Measurements from ENCODE around the gene PRKN. TPM values are rescaled to one million over a fixed set of nuclear protein-coding genes. Genes with fewer than 3 reads are reported as not detected.
"Not testable (repeated sequence)": the region's sequence is repeated elsewhere in the genome, so short reads cannot be mapped to it uniquely, and the experiment has no call there.

PRKN gene
- total RNA-seq, 1 donor from 2014 or later, result not detected

DNA sequence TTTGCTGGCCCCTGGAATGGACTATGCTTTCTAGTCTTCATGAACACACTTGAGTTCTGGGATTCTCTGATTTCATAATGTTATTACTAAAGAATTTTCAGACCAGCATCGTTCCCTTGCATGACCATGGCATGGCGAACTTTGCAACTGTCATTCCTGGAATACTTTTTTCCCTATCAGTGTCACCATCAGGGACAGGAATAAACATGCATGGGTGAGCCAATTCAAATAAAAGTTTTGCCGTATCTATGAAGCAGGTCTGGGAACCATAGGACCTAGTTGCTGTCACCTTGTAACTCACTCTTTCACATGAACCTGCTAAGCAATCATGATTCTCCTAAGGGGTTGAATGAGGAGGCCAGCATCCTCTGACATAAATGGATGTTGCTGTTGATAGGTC, 1385.5 kb downstream of the PRKN start:
- intact Hi-C loops (cut with micrococcal nuclease), result no loop called here

DNA sequence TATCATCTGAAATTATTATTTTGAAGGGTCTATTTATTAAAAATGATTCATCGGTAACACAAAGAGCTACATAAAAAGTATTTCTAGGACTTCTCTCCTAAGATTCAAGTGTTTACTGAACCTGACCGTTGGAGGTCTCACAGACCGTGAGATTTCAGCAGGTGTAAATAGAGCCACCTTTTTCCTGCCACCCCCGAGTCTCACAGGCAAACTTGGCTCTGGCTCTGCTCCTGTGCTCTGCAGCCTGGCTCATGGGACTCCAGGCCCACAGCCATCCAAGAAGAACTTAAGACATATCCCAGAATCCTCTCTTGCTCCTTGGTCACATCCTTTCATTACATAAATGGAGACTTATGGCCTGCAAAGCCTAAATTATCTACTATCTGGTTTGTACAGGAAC, 1385.9 kb downstream of the PRKN start:
- intact Hi-C loops (cut with micrococcal nuclease), result no loop called here

DNA sequence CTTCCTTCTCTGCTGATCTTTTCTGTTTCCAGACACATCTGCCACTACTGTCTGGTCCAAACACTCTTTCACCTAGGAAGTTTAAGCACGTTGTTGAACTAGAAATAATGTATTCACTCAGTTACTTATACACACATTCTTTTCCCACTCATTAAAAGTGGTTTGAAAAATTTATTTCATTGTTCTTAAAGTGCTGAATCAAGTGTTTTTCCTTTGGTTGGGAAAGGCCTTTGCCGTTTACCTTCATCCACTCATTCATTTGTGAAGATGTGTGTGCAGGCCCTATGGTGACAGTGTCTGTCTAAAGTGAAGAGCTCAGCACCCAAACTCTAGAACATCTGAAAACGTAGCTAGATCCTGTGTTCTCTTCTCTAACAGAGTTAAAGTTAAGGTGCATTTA, 1389.6 kb downstream of the PRKN start:
- intact Hi-C loops (cut with micrococcal nuclease), result no loop called here

DNA sequence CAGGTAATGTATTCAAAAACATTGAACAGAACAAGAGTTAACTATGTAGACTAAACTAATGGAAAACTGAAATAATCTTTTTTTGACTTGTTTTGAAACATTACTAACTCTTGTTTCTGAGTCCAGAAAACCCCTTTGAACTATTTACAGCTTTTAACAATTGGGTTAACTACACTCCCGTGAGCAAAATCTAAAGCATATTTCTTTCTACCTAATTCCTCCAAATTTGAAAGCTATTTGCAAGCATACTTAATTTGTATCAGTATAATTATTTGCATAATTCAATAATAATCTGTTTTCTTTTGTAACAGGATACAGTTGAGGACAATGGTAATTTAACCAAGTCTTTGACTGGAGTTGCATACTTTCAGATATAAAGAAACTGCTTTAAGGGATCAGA, 1391.1 kb downstream of the PRKN start:
- intact Hi-C loops (cut with micrococcal nuclease), result no loop called here

DNA sequence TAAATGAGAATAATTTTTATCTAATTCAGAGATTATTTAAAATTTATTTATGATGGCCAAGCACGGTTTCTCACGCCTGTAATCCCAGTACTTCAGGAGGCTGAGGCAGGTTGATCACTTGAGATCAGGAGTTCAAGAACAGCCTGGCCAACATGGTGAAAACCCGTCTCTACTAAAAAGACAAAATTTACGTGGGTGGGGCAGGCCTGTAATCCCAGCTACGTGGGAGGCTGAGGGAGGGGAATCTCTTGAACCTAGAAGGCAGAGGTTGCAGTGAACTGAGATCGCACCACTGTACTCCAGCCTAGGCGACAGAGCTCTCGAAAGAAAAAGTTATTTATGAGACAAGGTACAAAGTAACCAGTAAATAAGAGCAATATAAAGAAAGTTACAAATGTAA, 1394.2 kb downstream of the PRKN start:
- intact Hi-C loops (cut with micrococcal nuclease), result no loop called here

DNA sequence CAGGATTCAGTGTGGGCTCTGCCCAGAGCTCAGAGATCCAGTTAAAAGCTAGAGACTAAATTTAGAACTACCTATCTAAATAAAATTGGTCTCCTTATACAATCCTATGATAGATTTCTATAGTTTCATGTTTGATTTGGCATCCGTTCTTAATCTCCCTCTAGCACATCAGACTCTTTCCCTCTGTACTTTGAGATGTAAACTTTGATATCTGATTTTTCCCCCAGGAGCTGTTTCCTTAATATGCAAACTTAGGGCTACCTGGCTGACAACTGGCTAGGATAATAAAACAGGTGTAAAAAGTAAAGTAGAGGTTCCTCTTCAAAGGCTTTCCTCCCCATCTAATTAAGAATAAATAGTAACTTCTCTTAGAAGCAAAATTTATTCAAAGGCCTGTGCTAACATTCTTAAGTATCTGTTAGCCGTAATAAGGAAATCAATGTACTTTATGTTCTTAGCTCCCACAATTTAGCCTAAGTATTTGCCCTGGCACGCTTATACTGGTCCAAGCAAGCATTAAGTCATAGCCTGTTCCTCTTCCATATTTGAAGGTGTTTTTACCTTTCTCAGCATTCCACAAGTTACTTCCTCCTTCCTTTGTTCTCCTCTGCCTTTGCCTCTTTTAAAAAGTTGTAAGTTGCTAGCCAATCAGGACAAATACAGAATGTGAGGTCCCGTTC, 1396.0 kb downstream of the PRKN start:
- intact Hi-C loops (cut with micrococcal nuclease), result not testable (repeated sequence)

DNA sequence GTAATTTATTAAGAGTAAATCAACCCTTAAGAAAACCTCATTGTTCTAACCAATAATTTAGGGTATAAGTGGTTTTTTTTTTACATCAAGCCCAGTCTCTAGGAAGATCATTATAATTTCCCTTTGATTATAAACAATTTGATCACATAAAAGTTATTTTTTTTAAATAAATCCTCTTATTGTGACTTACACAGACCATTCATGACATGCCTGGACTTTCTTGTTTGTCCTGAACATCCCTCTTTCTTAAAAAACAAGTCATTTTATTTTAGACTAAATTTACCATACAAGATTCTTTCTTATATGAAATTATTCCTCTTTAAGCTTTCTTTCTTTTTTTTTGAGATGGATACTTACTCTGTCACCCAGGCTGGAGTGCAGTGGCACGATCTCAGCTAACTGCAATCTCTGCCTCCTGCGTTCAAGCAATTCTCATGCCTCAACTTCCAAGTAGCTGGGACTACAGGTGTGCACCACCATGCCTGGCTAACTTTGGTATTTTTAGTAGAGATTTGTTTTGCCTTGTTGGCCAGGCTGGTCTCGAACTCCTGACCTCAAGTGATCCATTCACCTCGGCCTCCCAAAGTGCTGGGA, 1400.1 kb downstream of the PRKN start:
- intact Hi-C loops (cut with micrococcal nuclease), result no loop called here

DNA sequence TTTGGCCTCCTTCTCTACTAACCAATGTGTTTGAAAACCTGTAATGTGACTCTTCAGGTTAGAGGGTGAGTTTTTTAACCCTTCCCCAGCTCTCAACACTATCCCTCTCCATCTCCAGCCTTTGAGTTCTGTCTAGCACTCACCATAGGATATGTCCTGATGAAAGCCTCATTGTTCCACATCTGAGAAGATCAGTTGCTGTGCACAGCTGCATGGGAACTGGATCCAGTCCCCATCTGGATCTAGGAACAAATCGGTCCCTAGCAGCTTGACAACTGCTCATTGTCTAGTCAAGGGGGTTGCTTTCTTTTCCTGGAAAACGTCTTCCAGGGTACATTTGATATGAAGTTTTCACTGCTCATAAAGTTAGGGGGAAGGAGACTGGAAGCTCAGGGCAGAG, 1408.3 kb downstream of the PRKN start:
- intact Hi-C loops (cut with micrococcal nuclease), result no loop called here

DNA sequence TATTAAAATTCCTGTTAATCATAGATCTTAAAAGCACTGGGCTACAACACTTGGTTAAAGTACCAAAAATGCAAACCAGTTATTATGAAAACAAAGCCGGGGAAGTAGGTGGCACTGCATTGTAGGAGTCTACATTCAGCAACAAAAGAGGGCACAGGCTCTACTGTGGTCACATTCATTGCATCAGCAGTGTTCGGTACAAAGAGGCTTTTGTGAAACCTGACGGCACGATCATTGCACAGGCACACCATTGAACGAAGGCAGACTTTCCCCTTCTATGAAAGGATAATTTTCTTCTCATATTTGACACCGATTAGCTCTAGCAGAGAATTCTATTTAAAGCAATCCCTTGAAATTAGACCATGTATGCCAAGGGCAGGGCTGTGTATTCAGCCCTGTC, 1409.1 kb downstream of the PRKN start:
- intact Hi-C loops (cut with micrococcal nuclease), result no loop called here

DNA sequence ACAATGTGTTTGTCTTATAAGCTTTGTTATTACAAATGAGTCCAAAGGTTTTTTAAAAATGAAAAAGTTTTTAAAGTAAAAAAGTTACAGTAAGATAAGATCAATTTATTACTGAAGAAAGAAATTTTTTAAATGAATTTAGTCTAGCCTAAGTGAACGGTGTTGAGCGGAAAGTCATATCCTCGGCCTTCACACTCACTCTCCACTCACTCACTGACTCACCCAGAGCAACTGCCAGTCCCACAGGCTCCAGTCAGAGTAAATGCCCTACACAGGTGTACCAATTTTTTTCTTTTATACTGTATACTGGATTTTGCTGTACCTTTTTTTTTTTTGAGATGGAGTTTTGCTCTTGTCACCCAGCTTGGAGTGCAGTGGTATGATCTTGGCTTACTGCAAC, 1411.0 kb downstream of the PRKN start:
- intact Hi-C loops (cut with micrococcal nuclease), result no loop called here

DNA sequence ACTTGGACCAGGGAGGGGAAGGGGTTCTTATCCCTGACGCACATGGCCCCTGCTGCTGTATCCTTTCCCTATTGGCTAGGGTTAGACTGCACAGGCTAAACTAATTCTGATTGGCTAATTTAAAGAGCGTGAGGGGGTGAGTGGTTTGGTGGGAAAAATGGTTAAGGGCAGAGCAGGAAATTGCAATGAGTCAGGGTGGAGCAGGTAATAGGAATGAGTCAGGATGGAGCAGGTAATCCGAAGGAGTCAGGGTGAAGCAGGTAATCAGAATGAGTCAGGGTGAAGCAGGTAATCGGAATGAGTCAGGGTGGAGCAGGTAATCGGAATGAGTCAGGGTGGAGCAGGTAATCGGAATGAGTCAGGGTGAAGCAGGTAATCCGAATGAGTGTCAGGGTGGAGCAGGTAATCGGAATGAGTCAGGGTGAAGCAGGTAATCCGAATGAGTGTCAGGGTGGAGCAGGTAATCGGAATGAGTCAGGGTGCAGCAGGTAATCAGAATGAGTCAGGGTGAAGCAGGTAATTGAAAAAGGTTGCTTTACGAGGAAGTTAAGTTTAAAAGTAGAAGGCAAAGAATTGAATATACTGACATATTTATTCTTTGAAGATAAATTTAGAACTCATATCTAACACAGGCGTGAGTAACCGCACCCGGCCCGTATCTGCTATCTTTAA, 1412.2 kb downstream of the PRKN start:
- intact Hi-C loops (cut with micrococcal nuclease), result not testable (repeated sequence)

DNA sequence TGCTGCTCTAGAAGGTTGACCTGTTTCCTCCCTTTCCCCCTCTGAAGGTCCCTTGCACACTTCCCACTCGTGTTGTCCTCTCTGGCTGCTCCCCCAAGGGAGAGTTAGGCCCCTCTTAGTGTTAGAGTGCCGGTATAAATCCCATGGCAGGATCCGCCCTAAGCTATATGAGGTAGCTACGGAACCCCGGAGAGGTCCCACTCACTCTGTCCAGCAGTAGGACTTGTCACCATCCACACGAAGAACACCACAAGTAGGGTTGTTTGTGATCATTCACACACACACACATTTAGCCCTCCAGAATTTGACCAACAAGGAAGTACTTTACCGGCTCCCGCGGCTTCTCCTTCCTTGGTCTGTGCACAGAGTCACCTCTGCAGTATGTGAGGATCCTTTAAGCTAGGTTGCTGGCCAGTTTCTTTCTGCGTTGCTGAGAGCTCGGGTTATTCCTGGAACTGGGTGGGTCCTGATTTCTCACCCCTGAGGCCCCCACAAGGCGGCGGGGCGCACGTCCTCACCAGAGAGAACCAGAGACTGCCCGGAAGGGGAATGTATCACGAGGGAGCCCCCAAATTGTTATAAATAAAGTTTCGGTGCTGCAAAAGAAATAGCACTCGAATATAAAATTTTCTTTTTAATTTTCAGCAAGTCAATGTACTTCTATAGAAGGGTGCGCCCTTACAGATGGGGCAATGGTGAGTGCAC, 1412.9 kb downstream of the PRKN start:
- intact Hi-C loops (cut with micrococcal nuclease), result not testable (repeated sequence)

DNA sequence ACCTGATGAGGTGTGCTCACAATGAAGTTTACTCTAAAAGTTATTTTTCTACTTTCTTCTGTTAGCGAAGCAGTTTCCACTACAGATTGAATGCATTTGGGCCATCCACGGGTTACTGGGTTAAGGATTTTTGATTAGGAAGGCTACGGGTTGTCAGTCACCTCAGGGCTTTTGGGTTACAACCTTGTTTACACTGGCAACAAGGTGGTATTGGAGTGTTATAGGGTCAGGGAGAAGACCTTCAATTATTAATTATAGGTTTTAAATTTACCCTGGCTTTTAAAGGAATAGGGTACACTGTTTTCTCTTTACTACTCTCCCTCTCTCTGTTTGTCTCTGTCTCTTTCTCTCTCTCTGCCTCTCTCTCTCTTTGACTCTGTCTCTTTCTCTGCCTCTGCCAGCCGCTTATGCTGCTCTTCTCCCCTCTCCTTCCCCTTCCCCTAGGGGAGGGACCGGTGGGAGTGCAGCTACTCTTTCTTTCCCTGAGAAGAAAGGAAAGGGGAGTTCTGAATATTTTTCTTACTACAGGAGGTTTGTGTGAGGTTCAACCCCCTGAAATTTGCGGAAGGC, 1413.5 kb downstream of the PRKN start:
- intact Hi-C loops (cut with micrococcal nuclease), result no loop called here

DNA sequence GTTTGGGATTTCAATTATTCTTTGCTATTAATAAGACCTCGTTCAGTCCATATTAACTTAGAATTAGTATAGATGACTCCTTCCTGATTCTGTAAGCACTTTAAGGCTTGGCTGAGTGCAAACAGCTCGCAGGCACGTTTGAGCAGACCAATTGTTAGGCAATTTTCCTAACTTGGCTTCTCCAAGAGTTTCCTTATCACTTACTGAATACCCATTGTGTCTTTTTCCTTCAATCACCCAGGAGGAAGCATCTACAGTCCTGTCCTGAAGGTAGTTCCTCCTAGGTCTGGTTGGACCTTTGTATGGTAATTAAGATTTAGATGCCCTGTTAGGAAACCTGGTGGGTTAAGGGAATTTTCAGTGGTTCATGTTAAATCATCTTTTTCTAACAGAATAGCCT, 1414.1 kb downstream of the PRKN start:
- intact Hi-C loops (cut with micrococcal nuclease), result not testable (repeated sequence)

DNA sequence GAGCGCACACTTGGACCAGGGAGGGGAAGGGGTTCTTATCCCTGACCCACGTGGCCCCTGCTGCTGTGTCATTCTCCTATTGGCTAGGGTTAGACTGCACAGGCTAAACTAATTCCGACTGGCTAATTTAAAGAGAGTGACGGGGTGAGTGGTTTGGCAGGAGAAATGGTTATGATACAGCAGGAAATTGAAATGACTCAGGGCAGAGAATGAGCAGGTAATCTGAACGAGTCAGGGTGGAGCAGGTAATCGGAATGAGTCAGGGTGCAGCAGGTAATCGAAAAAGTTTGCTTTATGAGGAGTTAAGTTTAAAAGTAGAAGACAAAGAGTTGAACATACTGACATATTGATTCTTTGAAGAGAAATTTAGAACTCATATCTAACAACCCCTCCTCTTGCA, 1417.8 kb downstream of the PRKN start:
- intact Hi-C loops (cut with micrococcal nuclease), result loop anchor here (1.0 kb wide), 1 partner anchor 35 kb away; the partner anchor contains the start of gene AGPAT4

DNA sequence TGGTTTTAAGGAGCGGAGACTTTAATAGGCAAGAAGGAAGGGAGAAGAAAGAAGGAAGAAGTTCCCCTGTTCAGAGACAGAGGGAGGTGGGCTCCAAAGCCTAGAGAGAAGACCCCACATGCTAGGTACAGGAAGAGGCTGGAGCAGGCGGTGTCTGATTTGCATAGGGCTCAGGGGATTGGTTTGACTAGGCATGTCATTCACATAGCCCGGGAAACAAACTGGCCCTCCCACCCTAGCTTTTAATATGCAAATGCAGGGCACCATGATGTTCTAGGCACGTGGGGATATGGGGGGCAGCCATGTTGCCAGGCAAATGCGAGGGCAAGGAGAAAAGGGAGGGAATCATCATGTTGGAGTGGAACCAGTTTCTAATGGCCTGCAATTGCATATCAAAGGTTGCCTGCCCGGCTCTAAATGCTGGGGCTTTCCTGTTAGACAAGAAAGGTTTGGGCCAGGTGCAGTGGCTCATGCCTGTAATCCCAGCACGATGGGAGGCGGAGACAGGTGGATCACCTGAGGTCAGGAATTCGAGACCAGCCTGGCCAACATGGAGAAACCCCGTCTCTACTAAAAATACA, 1419.4 kb downstream of the PRKN start:
- intact Hi-C loops (cut with micrococcal nuclease), result no loop called here

DNA sequence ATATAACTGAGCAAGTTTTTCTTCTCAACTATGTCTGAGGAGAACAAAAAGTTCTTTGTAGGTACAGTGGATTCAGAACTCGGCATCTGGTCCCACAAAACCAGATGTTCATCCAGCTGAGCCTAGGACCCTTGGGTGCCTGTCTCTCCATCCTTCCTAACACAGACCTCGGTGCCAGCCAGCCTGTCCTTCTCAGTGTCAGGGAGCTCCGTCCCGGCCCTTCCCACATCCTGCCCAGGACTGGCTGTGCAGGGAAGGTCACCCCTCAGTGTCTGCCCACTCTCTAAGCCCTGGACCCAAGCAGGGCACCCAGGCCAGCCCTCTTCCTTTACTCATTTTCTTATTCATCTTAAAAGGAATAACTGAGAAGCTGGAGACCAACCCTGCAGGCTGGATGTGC, 1421.7 kb downstream of the PRKN start:
- intact Hi-C loops (cut with micrococcal nuclease), result no loop called here

DNA sequence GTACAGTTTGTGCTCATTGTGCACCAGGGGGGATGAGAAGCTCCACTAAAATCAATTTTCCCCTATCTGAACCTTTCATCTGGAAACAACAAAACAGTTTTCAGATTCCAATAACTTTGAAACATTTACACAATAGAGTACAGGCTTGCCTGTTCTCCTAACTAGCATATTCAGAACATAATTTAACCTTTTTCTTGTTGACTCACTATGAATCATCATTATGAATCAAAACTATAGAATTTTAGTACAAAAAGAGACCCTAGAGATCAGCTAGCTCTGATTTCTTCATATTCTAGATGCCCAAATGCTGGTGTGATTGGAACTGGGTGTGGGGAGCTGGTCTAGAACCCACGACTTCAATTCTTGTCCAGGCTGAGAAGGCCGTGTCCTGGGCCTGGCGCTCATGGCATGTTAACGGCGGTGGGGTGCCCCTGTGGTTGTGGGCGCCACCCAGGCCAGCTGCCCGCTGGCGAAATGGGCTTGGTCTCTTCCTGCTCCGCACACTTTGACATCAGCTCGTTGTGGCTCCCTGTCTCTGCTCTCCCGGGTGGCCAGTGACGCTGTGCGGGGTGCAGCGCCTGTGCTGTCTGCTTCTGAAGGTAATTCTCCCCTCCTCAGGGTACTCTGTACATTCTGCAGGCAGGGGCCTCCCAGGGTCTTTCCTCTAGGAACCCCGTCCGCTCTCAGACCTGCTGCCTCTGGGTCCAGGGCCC, 1423.8 kb downstream of the PRKN start:
- intact Hi-C loops (cut with micrococcal nuclease), result no loop called here

DNA sequence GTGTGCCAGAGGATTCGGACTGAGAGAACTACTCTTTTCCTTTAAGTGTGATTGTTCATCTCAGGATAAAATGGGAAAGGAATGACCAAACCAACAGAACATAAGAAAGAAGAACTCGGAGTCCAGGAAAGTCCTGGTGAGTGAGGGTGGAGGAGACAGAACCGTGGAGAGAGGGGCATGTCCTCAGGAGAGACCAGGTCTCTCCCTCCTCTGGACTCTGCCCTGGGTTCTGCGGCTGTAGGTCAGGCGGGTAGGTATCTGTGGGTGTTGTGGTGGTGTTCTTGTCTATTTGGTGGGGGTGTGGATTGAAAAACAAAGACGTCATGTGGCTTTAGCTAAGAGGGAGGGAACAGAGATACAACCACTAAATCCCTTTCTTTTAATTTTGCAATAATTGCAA, 1424.6 kb downstream of the PRKN start:
- intact Hi-C loops (cut with micrococcal nuclease), result no loop called here

DNA sequence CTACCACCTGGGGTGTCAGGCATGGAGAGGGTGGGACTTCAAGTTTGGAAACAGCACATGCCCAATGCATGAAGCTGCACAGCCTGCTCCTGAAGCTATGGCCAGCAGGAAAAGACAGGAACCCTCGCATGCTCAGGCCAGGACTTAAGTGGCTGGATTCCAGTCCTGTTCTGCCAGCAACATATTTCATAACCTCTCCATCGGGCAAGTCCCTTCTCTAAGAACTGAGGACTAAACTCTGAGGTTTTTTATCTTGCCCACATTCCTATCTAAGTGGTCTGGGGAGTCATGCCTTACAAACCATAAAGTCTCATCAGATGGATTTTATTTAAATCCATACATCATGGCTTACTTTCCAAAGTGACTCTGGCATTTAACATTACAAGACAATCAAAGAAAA, 1426.2 kb downstream of the PRKN start:
- intact Hi-C loops (cut with micrococcal nuclease), result no loop called here

DNA sequence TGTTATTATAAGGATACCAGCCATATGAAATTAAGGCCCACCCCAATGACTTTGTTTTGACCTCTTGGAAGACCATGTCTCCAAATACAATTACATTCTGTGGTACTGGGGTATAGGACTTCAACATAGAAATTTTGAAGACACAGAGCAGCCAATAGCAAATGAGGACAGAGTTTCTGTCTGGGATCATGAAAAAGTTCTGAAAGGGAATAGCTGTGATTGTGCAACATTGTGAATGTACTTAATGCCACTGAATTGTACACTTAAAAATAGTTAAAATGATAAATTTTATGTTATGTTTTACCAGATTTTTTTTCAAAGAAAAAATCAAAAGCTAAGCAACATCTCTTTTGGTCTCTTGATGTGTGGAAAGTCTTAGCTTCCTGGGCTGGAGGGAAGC, 1426.7 kb downstream of the PRKN start:
- intact Hi-C loops (cut with micrococcal nuclease), result no loop called here
